Measurements from ENCODE around the gene TNN. TPM values are rescaled to one million over a fixed set of nuclear protein-coding genes. Genes with fewer than 3 reads are reported as not detected.
A peak's percentile ranks its signal among the peaks of the same experiment; 100 is the strongest.

Gene TNN
- total and polyA plus RNA-seq, 10 of the 15 experiments (the other 5 are each of a cell fraction or from before 2014, with no cell fraction given): 0.05 to 0.17 (median 0.11) TPM

DNA sequence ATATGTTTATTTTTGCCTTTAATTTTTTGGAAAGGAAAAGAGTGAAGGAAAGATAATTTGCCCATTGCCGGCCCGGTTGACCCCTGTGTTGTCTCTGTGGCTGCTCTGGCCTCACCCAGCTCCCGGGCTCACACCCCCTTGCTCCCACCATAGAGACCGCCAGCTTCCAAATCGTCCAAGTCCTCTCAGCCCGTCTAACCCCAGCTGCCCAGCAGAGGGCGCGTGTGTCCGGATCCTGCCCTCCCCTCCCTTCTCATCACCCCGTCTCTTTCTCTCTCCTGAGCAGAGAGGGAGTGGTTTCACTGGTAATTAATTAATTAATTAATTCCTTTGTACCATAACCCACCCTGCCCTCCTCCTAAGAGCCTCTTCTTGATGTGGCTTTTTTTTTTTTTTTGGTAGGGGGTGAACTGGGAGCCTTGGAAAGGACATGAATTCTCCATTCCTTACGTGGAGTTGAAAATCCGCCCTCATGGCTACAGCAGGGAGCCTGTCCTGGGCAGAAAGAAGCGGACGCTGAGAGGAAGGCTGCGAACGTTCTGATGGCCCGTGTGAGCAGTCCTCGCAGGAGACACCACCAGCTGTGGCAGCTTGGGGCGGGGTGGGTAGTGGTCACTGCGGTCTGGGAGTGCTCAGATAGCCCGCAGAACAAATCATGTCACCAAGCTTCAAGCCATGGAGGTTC is 79.0 kb downstream of the TNN start:
- Histone ChIP-seq H3K79me2 (ENCODE audit: control insufficient read depth, insufficient read depth, low read length) (no peaks in the 10 kb centered on the region), H3K9ac (ENCODE audit: control insufficient read depth, insufficient read depth, low read length) (no peak overlapping the region), H3K4me2 (ENCODE audit: control insufficient read depth, insufficient read depth) (no peak overlapping the region), H3K4me3 (no peak overlapping the region), H3K4me1 (ENCODE audit: control insufficient read depth, insufficient read depth, low read length) (peaks cover 11% of the 10 kb centered on the region), H3K27ac (ENCODE audit: control insufficient read depth, insufficient read depth) (no peak overlapping the region), H3K9me3 (replicated peaks; ENCODE audit: control insufficient read depth, insufficient read depth, low read length) (no peaks in the 10 kb centered on the region; the same call in 1 of the 3 replicates), H4K20me1 (ENCODE audit: control insufficient read depth, insufficient read depth) (no peaks in the 10 kb centered on the region), H3K36me3 (ENCODE audit: control insufficient read depth in 2 of 2, insufficient read depth in 2 of 2, low read length in 1 of 2) (no peaks in the 10 kb centered on the region), H2AFZ (ENCODE audit: control insufficient read depth, low read depth, low read length) (no peak overlapping the region), H3K27me3 (replicated peaks in 1 of 2; ENCODE audit: control insufficient read depth in 2 of 2, insufficient read depth in 2 of 2, low read length in 1 of 2) (peaks cover 0 to 2% of the 10 kb centered on the region in 2 experiments; a peak in 2 of 4 replicates)
- SMC1A ChIA-PET (ENCODE audit: uncharacterized antibody, unreplicated experiment): interaction anchor here (0.6 to 8.9 kb wide), 21 partner anchors 8 to 600 kb away, joined by 3 to 208 read pairs (median 4); no protein-coding TSS in a partner anchor
- WGBS (ENCODE audit: insufficient coverage, insufficient replicate concordance, low lambda C conversion rate, missing lambda C conversion rate): 31% methylated on average over 21 of the region's 21 CpGs
- no TSS peak for BruUV-seq (replicated peaks)
- CTCF ChIA-PET: interaction anchor here (0.5 to 13.1 kb wide), 52 partner anchors 8 to 1404 kb away, joined by 3 to 482 read pairs (median 4); partner anchors contain the start of genes MRPS14 and RC3H1
- RAD21 ChIA-PET (ENCODE audit: unreplicated experiment): interaction anchor here (0.7 to 9.9 kb wide), 17 partner anchors 8 to 1377 kb away, joined by 3 to 191 read pairs (median 3); partner anchors contain the start of genes CACYBP and MRPS14
- in situ Hi-C loops (cut with MboI) (no loop called here), intact Hi-C loops (cut with micrococcal nuclease; ENCODE audit: unreplicated experiment) (loop anchor here (1.0 kb wide), 1 partner anchor 117 kb away; no protein-coding TSS in a partner anchor)
- FAIRE-seq (no peak), ATAC-seq (peak; percentile 80), DNase-seq (ENCODE audit: low read depth, low spot score) (no peak)
- POLR2A ChIA-PET: interaction anchor here (1.2 to 1.5 kb wide), 2 partner anchors 15 to 117 kb away, joined by 3 to 4 read pairs; no protein-coding TSS in a partner anchor
- TF ChIP-seq RUNX3 (IDR thresholded peaks at IDR 0.05; ENCODE audit: low read length) (peak; percentile 45; the same call in 1 of the 2 replicates), BACH1 (IDR thresholded peaks at IDR 0.05; ENCODE audit: borderline replicate concordance) (no peak), LARP7 (IDR thresholded peaks at IDR 0.05) (no peak), PML (IDR thresholded peaks at IDR 0.05; ENCODE audit: low read length) (no peak), ZNF207 (IDR thresholded peaks at IDR 0.05; ENCODE audit: borderline replicate concordance) (no peak), FOXM1 (IDR thresholded peaks at IDR 0.05; ENCODE audit: low read depth, low read length) (no peak), SMARCA5 (IDR thresholded peaks at IDR 0.05) (peak; percentile 45; the same call in 1 of the 2 replicates), YY1 (IDR thresholded peaks at IDR 0.05; ENCODE audit: low read depth, low read length) (peak; percentile 66), CTCF (IDR thresholded peaks at IDR 0.05 in 2 of 3, conservative IDR thresholded peaks at IDR 0.05 in 1 of 3; ENCODE audit: control insufficient read depth in 2 of 3, extremely low read depth in 1 of 3, insufficient read depth in 1 of 3, low read depth in 3 of 3, low read length in 3 of 3) (peak; percentile 86 to 94 (median 87)), E4F1 (IDR thresholded peaks at IDR 0.05; ENCODE audit: borderline replicate concordance, partially characterized antibody) (no peak), MEF2A (IDR thresholded peaks at IDR 0.05; ENCODE audit: insufficient read depth, low read depth, low read length) (no peak), RFX5 (IDR thresholded peaks at IDR 0.05; ENCODE audit: low read depth, low read length) (no peak), POU2F2 (IDR thresholded peaks at IDR 0.05; ENCODE audit: borderline replicate concordance, low read depth, low read length) (0 out of 3 replicates have a peak, but pooled peaks have one; percentile 23), HDGF (IDR thresholded peaks at IDR 0.05) (no peak), BHLHE40 (IDR thresholded peaks at IDR 0.05; ENCODE audit: borderline replicate concordance in 1 of 2, low read depth in 2 of 2, low read length in 1 of 2) (no peak), SMC3 (IDR thresholded peaks at IDR 0.05; ENCODE audit: borderline replicate concordance, low read length) (peak; percentile 76), RAD21 (IDR thresholded peaks at IDR 0.05; ENCODE audit: insufficient read depth, low read depth, low read length) (peak; percentile 60), PKNOX1 (IDR thresholded peaks at IDR 0.05) (no peak), IKZF1 (conservative IDR thresholded peaks at IDR 0.05) (no peak)

Data from GM12878 (cell line).